HG02885 (cell line): ENCODE results near the gene STUM.
"Not testable (repeated sequence)": the region's sequence is repeated elsewhere in the genome, so short reads cannot be mapped to it uniquely, and the experiment has no call there.

ENCODE experiments used
- ATAC-seq: cut with Tn5 transposase; IDR thresholded peaks from one replicate; pipeline ENCODE4 v1.9.1; 2021; ENCODE audit warnings: mild to moderate bottlenecking; ENCODE audit not compliant: unreplicated experiment, poor library complexity

Gene STUM

DNA sequence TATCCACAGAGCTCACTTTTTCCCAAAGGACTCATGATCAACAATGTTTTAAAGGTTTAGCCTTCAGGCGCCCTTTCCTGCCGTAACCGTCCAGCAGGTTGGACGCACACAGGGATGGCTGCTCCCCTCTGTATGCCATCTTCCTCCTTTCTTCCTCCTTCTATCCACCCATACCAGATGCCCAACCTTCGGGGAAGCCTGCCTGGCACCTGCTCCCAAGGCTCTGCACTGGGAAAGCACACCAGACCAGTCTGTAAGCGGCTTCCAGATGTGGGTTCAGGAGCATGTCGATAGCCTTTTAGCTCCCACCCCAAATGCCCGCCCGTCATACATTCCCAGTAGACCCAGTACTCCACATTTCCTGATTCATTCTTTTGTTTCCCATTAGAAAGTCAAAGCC lies 52.9 kb downstream of the STUM start:
- ATAC-seq: no peak

DNA sequence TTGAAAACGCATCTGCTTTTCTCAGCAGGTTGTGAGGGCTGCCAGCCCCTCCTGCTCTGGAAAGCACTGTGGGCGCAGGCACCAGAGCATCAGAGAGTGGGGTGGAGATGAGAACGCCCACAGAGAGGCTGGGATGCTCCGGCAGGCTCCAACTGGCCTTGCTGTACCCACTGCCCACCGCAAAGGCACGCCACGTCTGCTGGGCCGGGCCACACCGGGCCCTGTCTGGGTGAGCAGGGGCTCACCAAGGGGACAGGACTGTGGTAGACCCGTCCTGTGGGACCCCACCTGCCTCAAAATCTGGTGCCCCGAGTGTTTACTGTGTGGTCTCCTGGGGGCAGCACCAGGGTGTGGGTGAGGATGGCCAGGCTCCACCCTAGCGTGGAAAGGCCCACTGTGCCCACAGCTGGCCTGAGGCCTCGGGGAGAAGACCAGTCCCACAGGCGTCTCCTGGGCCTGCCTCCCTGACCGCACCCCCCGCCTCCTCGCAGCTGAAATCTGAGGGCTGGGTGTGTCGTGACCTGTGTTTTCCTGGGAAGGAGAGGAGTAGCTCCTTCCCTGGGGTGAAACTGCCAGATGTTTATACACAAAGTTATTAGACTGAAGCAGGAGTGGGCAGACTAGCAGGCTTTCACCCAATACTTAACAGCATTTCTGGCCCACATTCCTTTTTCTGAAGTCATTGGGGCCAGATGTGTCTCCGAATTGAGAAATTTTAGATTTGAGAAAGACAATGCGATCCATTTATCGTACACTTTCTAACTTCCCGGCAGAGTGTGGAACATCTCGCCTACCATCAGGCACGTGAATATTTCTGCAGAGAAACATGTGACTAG lies 53.8 kb downstream of the STUM start:
- ATAC-seq: no peak

DNA sequence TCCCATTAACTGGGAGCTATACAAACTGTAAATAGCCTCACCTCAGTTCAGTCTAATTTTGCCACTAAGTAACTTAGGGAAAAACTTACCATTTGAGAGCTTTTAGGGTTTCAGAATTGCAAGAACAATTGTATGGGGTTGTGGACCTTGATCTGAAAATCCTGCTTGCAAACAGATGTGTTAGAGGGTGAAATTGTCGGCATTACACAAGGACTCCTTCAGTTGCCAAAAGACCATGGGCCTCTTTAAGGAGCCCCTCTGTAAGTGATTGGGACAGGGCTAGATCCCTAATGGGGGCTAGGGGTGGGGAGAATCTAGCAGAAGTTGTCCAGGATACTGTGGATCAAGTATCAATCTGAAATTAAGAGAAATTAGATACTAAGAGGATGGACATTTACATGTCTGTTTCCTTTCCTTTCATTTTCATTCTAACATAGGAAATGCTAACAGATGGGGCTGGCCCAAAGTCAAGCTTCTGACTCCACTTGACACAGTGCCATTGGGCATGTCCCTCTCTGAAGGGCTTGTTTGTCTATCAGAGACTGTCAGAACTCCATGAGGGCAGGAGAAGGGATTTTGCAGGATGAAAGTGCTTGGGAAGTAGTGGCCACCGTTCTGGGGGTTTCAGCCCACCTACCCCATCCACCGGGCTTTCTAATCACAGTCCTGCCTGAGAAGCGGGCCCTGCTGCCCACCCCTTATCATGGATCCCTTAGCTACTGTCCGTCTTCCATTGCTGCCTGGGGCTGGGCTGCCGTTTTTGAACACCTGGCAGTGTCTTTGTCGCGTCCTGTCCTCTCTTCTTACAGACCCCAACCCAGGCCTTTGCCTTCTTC lies 54.7 kb downstream of the STUM start:
- ATAC-seq: no peak

DNA sequence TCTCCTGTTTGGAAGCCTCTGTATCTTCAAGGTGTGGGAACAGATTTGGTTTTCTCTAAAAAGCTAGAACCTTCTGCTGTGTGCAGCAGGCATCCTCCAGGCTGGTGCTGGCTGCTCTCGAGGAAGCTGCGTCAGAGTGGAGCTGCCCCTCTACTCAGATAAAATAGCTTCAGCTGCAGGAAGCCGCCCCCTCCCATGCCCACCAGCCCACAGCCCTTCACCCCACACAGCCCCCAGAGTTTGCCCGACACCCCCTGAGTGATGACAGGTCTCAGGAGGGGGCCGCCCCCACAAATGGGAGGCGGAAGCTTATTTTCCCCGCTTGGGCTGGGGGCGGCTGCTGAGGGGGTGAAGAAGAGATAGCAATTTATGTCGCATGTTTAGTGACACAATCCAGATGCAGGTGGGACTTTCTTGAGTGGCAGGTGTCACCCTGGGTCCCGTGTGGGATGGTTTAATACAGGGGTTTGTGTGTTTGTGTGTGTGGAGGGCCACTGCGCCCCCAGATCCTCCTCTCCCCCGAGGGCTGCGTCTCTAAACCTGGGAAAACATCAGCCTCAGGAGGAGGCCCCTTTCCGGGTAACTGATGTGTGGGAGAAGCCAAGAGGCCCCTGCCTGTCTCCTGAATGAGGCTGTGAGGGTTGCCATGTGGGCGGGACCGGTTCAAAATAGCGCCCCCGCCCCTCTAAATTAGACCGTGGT lies 55.4 kb downstream of the STUM start:
- no peak for ATAC-seq

DNA sequence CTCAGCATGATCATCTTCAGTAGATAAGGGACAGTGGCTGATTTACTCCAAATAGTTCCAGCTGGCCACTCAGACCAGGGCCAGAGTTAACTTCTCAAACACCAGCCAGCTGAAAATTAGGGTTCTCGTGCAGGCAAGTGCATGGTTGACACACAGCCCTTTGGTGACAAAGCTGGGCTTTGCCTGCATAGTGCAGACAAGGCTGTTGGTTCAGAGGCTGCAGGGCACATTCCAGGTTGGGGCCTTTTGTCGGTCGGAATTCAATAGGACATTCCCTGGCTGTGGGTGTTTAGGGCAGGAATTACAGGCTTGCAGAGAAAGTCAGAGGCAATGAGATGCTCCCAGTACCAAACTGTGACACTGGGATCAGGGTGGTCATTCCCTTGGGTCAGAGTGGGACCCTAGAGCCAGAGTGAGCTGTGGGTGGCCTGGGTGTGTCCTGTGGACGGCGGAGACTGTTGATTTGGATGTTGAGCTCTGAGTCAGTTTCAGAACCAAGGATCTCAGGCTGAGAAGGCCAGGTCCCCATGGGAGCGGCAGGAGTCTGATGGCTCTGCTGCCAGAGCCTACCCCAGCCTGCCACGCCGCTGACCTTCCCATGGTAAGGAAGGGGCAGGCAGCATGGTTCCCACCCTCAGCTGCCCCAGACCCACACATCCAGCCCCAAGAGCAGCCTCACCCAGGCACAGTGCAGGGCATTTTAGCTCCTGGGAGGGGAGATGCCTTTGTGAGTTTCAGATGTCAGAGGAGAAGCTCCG lies 56.2 kb downstream of the STUM start:
- no peak for ATAC-seq

DNA sequence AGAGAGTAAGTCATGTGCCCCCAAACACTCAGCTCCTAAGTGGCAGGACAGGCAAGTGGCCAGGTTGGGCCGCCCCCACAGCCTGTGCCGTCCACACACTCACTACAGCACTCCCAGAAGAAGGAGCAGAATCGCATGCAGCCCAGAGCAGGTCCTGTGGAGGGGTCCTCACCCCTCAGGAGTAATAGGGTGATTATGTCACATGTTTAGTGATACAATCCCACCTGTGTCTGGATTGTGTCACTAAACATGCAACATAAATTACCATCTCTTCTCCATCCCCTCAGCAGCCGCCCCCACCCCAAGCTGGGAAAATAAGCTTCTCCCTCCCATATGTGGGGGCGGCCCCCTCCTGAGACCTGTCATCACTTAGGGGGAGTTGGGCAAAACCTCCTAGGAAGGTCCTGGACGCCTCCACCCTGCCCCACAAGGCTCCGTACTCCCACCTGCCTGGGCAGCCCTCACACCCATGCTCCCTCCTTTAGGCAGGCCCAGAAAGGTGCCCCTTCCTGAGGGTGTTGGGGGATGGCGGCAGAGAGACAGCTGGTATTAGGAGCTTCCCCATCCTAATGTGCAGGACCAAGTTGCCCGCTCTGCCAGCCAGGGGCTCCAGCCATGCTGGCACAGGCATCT lies 56.9 kb downstream of the STUM start:
- ATAC-seq: no peak

DNA sequence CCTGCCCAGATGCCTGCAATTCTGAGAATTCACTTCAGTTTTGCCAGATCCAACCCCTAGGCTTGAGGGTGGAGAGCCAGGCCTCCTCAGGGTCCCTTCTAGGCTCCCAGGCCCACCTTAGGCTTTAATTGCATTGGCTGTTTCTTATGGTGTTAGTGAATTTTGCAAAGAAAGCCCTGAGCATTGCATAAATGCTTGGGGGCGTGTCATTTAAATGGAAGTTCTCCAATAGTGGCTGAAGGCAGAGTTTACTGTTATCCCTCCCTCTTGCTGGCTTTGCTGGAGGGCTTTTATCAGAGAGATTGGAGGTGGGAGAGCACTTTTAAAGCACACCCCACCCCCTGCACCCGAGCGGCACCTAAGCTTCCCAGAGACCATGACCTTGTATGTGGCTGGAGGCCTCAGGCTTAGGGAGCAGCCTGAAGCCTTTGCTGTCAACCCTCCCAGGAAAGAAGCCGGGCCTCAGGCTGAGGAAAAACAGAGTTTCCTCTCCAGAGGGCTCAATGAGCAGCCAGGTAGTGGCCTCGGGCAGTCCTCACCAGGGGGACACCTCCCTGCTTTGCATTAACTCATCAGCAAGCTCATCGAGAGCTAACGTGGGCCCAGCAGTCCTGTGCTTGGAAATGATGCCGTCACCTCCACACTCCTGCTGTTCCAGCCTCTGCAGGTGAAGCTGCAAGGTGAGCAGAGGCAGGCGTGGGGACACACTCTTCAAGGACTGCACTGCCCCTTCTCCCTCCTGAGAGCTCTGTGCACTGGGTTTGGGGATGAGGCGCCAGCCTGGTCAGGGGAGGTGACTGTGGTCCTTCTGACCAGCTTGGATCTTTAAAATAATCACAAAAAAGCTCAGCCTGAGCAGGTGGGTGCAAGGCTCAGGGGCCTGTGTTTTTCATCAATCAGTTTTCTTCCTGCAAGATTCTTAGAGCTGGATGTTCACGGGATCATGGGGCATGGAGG lies 58.0 kb downstream of the STUM start:
- no peak for ATAC-seq

DNA sequence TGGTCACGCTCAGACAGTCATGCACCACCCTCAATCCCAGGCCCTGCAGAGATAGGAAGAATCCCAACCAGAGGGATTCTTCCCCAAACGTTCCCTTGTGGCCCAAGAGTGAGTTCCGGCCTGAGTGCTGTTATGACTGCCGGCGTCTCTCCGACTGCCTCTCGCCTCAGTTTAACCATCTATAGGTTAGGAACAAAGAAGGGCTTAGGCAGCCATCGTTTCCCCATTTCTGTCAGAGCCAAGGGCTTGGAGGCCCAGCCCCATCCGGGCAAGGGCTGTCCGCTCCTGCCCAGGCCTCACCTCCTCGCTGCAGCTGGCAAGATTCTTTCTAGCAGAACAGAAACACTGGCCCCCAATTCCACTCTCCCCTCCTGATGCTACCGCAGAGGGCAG lies 58.7 kb downstream of the STUM start:
- no peak for ATAC-seq

DNA sequence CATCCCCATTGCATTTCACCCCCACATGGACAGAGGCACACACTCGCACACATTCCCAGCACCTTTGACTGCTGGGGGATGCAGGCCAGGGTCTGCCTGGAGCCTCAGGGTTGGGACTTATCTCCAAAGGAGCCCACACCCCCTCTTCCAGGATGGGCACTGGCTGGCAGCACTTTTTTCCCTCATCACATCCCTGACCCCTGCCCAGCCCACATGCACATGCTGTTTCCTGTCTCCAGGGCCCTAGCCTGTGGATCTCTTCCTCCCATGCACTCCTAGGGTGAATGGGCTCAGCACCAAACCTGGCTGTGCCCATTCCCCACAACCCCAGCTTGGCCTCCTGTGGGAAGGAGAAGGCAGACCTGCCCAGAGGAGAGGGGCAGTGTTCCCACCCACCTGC lies 59.3 kb downstream of the STUM start:
- ATAC-seq: no peak

DNA sequence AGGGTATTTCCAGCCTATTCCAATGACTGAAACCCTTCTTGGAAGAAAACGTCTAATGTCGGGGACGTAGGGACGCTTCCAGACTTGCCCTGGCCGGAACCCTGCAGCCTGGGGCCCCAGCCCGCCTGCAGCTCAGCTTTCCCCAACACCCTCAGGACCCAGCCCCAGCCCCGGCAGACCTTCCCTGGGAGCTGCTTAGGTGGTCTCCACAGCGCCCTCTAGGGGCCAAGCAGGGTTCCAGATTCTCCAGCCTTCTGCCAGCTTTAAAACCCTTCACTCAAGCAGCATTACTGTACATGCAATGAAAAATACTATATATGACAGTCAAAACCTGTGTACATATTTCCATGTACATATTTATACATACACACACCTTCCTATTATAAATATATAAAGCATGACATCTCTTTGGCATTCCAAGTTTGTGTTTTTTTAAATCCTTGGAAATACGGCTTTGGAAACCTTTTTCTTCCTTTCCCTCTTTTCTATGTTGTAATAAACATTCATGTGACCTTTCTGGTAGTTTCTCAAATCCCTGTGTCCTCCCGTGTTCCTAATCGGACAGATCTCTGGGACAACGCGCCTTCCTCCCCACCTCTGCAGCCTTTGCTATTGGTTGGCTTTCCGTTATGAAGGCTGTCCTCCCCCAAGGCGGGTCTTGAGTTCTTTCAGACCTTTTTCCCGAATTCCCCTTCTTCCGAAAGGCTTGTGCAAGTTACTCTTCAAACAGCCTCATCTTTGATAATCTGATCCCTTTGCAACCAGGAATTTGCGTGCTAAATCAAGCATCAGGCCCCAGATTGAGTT lies 60.3 kb downstream of the STUM start:
- ATAC-seq: peak; percentile 73

DNA sequence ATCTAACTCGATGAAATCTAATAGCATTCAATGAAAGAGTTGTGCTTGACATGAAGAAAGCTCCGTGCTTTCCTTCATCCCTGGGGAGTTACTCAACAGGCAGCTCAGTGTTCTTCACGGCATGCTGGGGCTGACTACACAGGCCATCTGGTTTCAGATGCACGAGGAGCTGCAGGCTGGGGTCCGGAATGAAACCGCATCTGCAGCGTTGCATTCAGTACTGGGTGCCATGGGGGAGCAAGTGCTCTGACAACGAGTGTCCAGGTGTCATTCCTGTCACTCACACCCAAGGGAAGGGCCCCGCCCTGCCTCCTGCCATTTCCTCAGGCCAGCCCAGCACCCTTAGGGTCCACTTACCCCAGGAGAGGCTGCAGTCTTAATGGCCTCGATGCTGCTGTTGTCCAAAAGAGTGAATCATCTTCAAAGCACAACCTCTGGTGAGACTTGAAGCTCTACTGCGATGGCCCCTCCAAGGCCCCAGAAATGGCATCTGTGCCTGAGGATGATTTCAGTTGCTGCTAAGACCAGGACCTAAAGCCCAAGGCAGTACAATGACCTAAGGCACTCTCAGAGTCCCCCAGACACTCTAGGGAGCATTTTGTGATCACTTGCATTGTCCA lies 61.4 kb downstream of the STUM start:
- ATAC-seq: no peak

DNA sequence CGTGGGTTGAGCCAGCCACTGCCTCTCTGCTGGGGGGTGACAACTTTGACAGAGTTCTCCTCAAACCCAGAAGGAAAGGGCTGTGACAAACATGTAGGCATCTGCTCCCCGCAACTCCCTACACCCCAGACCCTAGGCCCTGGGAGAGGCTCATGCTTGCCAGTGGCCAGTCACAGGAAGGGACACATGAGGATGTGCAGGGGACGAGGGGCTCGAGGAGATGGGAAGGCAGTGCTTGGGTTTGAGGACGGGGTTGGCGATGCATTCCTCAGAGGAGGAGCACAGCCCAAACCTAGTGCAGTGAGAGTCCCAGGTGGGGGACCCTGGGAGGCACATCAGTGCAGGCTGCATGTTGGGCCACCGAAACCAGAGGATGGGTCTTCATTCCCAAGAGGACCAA lies 62.1 kb downstream of the STUM start:
- no peak for ATAC-seq

DNA sequence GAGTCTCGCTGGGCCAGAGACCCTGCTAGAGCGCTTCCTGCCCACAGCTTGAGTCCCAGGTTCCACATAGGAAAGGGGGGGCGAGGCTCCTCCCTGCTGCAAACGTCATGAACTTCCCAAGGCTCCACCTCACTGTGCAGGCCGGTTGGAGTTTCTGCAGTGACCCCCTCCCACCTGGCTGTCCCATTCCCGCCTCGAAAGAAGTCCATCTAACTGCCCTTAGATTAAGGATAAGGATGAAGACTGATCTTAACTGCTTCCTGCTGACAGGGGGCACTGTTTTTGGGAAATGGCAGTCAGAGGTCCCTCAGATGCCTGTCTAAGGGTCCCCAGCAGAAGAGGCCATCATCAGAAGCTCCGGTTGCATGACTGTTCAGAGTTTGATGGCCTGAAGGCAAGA lies 62.7 kb downstream of the STUM start:
- no peak for ATAC-seq

DNA sequence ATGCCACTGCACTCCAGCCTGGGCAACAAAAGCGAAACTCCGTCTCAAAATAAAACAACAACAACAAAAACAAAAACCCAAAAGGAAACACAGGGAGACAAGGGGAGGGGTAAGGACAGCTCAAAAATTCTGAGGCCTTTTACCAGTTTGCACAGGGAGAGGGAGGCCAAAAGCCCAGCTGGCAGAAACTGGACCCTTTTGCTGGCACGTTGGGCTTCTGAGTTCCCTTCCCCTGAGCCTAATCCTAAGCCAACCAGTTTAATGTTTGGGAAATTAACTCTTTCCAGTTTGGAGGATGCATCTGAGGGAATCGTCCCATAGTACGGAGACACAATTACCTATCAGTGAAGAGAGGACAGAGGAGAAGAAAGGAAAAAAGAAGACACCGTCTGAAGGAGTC lies 63.4 kb downstream of the STUM start:
- ATAC-seq: not testable (repeated sequence)

DNA sequence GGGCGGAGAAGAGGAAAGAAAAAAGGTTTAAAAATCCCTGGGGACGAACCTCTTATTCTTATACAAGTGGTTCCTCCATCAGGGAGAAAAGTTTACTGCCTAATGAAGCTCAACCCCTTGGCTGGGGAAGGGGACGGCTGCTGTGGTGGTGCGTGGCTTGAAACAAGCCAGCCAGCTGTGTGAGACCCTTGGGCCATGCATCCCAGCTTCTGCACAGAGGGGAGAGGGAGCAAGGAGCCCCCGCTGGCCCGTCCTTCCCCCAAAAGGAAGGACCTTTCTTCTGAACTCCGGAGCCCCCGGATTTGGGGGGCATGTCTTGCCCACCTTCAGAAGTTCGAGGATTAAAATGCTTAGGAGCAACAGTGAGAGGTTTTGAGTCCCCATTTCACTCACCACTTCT lies 67.3 kb downstream of the STUM start:
- no peak for ATAC-seq

DNA sequence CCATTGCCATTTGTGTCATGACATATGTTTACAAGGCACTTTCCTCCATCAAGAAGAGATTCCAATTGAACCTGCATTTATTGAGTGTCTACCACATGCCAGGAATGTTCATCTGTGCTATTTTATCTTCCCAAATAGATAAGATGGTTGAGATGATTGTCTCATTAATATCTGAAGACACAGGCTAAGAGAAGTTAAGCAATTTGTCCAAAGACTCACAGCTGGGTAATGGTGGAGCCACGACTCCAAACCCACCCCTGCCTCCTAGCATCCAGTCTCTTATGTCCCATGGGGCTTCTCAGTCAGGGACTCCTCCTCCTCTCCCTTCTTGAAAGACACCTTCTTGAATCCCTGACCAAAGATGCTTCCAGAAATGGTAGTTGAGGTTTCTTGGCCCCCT lies 68.1 kb downstream of the STUM start:
- no peak for ATAC-seq

DNA sequence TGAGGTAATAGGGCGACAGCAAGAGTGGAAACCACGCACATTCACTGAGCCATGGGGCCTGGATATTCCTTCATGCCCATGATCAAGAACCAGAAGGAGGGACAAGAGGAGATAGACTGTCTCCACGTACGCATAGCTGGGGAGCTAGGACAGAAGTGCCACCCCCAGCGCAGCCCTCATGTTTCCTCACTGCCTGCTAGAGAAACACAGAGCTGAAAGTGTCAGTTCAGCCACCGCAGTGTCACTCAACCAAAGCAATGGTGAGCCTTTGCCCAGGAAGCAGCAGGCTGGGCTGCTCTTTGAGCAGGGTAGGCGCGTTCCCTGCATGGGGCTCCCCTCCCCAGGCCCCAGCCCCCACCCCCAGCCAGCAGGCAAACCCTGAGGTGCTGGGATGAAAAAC lies 68.5 kb downstream of the STUM start:
- no peak for ATAC-seq

DNA sequence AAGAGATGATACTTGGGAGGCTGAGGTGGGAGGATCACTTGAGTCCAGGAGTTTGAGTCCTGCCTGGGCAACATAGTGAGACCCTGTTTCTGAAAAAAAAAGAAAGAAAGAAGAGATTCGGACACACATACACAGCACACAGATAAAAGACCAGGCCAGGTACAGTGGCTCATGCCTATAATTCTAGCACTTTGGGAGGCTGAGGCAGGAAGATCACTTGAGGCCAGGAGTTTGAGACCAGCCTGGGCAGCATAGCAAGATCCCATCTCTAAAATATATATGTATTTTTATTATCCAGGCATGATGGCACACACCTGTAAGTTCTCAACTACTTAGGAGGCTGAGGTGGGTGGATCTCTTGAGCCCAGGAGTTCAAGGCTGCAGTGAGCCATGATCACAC lies 69.2 kb downstream of the STUM start:
- ATAC-seq: not testable (repeated sequence)
